ENCODE results near the gene NFIA.

DNA sequence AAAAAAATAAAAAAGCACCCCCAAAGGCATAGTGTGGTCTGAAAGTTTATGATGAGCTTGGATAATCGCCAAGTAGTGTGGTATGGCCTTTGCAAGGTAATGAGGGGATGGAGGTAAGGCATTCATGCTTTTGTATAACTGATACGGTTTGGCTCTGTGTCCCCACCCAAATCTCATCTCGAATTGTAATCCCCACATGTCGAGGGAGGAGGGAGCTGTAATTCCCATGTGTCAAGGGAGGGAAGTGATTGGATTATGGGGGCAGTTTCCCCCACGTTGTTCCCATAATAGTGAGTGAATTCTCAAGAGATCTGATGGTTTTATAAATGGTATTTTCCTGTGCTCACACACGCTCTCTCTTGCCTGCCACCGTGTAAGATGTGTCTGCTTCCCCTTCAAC lies 215.5 kb downstream of the NFIA start:
- TF ChIP-seq, protein P1, sequence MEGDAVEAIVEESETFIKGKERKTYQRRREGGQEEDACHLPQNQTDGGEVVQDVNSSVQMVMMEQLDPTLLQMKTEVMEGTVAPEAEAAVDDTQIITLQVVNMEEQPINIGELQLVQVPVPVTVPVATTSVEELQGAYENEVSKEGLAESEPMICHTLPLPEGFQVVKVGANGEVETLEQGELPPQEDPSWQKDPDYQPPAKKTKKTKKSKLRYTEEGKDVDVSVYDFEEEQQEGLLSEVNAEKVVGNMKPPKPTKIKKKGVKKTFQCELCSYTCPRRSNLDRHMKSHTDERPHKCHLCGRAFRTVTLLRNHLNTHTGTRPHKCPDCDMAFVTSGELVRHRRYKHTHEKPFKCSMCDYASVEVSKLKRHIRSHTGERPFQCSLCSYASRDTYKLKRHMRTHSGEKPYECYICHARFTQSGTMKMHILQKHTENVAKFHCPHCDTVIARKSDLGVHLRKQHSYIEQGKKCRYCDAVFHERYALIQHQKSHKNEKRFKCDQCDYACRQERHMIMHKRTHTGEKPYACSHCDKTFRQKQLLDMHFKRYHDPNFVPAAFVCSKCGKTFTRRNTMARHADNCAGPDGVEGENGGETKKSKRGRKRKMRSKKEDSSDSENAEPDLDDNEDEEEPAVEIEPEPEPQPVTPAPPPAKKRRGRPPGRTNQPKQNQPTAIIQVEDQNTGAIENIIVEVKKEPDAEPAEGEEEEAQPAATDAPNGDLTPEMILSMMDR (IDR thresholded peaks at IDR 0.05) = no peak
- no peak for TF ChIP-seq POLR2A (IDR thresholded peaks at IDR 0.05)
- TF ChIP-seq POLR2AphosphoS5 (IDR thresholded peaks at IDR 0.05) = no peak
